Activated T-cell treated with anti-CD3 and anti-CD28 coated beads for 24 hours (primary cell): ENCODE data around the gene SPATA45.

Source experiments
- DNase-seq: peaks from one replicate; pipeline ENCODE4 v3.0.0-alpha.2; 2020; ENCODE audit warnings: low read depth

The SPATA45 gene

GRCh38 chr1:212828395-212828794 is 19.1 kb downstream of the SPATA45 start:
- DNase-seq = no peak

- DNase-seq = no peak
Observed at GRCh38 chr1:212827831-212828278, 19.6 kb downstream of the SPATA45 start.

- no peak for DNase-seq
Observed at GRCh38 chr1:212827171-212827776, 20.2 kb downstream of the SPATA45 start.

- no peak for DNase-seq
Observed at GRCh38 chr1:212825798-212826452, 21.5 kb downstream of the SPATA45 start.

GRCh38 chr1:212824201-212824600 is 23.2 kb downstream of the SPATA45 start:
- no peak for DNase-seq

- no peak for DNase-seq
Observed at GRCh38 chr1:212822956-212823355, 24.5 kb downstream of the SPATA45 start.

GRCh38 chr1:212820969-212821368 is 26.5 kb downstream of the SPATA45 start:
- DNase-seq = no peak

- DNase-seq = no peak
Observed at GRCh38 chr1:212819726-212820125, 27.7 kb downstream of the SPATA45 start.

GRCh38 chr1:212816567-212817278 is 30.7 kb downstream of the SPATA45 start:
- DNase-seq = no peak

- no peak for DNase-seq
Observed at GRCh38 chr1:212814537-212815334, 32.7 kb downstream of the SPATA45 start.

GRCh38 chr1:212805767-212806166 is 41.7 kb downstream of the SPATA45 start:
- no peak for DNase-seq

GRCh38 chr1:212797681-212798080 is 49.8 kb downstream of the SPATA45 start:
- DNase-seq = no peak

GRCh38 chr1:212794561-212795014 is 52.9 kb downstream of the SPATA45 start:
- DNase-seq = no peak

- DNase-seq = no peak
Observed at GRCh38 chr1:212792396-212792908, 55.0 kb downstream of the SPATA45 start.

GRCh38 chr1:212791676-212792395 is 55.6 kb downstream of the SPATA45 start, which contains the start of the genes NSL1 and TATDN3:
Gene NSL1, minus strand, starts transcription at chr1:212791777. Its CDS starts 14 bp downstream, at chr1:212791763.
Gene TATDN3, plus strand, starts transcription at chr1:212791894. Its CDS starts 28 bp downstream, at chr1:212791922.
- DNase-seq = peak; percentile 95

GRCh38 chr1:212791261-212791675 is 56.2 kb downstream of the SPATA45 start:
- no peak for DNase-seq

GRCh38 chr1:212785871-212786270 is 61.6 kb downstream of the SPATA45 start:
- DNase-seq = no peak

- no peak for DNase-seq
Observed at GRCh38 chr1:212783976-212784375, 63.5 kb downstream of the SPATA45 start.

GRCh38 chr1:212782422-212783154 is 64.9 kb downstream of the SPATA45 start:
- no peak for DNase-seq

GRCh38 chr1:212781225-212781624 is 66.2 kb downstream of the SPATA45 start:
- DNase-seq = no peak
